ENCODE measurements around the gene MCTP1. TPM values are rescaled to one million over a fixed set of nuclear protein-coding genes. Genes with fewer than 3 reads are reported as not detected.

MCTP1 gene
- total and polyA plus RNA-seq, 2 of the 8 experiments (the other 6 are each of a cell fraction or from before 2014, with no cell fraction given) = 0.56 to 3.4 TPM

GRCh38 chr5:95057615-95058014 lies 227.3 kb downstream of the MCTP1 start:
- Histone ChIP-seq H4K91ac (replicated peaks; ENCODE audit: insufficient read length, low read length) (no peak overlapping the region), H4K8ac (ENCODE audit: extremely low read depth, insufficient read depth, low read length) (no peak overlapping the region), H2BK5ac (ENCODE audit: low read depth, low read length) (no peak overlapping the region), H3K36me3 (ENCODE audit: control insufficient read depth in 2 of 4, insufficient read depth in 4 of 4, low read length in 3 of 4) (no peaks in the 10 kb centered on the region), H3K27ac (ENCODE audit: low read depth, low read length) (no peak overlapping the region), H2BK120ac (replicated peaks; ENCODE audit: low read depth, low read length) (no peak overlapping the region), H3K79me2 (ENCODE audit: control insufficient read depth in 1 of 2, insufficient read depth in 2 of 2, low read length in 2 of 2) (no peaks in the 10 kb centered on the region), H3K4ac (replicated peaks; ENCODE audit: insufficient read length, low read depth, low read length) (no peak overlapping the region), H3K79me1 (ENCODE audit: low read depth, low read length) (no peaks in the 10 kb centered on the region), H3K23ac (ENCODE audit: insufficient read length) (no peak overlapping the region), H3K14ac (ENCODE audit: insufficient read length) (no peak overlapping the region), H3K9ac (replicated peaks in 1 of 4; ENCODE audit: extremely low read depth in 1 of 4, low read depth in 3 of 4, low read length in 3 of 4) (no peak overlapping the region), H3K18ac (ENCODE audit: extremely low read depth, low read length) (no peak overlapping the region), H3K4me2 (ENCODE audit: insufficient read depth in 1 of 2, low read depth in 2 of 2, low read length in 2 of 2) (no peak overlapping the region; a peak in 1 of 4 replicates), H2BK15ac (ENCODE audit: low read length) (no peak overlapping the region), H3K56ac (replicated peaks; ENCODE audit: insufficient read length, low read depth, low read length) (no peak overlapping the region), H2BK20ac (ENCODE audit: low read length) (no peak overlapping the region), H3K23me2 (ENCODE audit: low read depth, low read length) (no peaks in the 10 kb centered on the region), H2AFZ (ENCODE audit: low read length) (0 out of 2 replicates have a peak overlapping the region, but pooled peaks have one; percentile 40), H4K20me1 (replicated peaks in 1 of 2; ENCODE audit: control insufficient read depth in 1 of 2, insufficient read depth in 2 of 2, low read length in 2 of 2) (no peaks in the 10 kb centered on the region), H3K4me3 (ENCODE audit: extremely low read depth in 1 of 4, insufficient read depth in 2 of 4, low read depth in 3 of 4, low read length in 4 of 4) (no peak overlapping the region), H4K5ac (ENCODE audit: insufficient read length, low read depth, low read length) (no peak overlapping the region), H3K4me1 (replicated peaks in 1 of 4; ENCODE audit: control insufficient read depth in 3 of 4, insufficient read depth in 4 of 4, low read length in 3 of 4) (peaks cover 0 to 2% (median 0%) of the 10 kb centered on the region in 4 experiments; a peak in 1 of 7 replicates), H2BK12ac (ENCODE audit: low read depth, low read length) (no peak overlapping the region), H3K9me3 (ENCODE audit: insufficient read depth in 2 of 2, low read depth in 1 of 2, low read length in 1 of 2) (no peaks in the 10 kb centered on the region), H3K27me3 (replicated peaks in 1 of 4; ENCODE audit: control insufficient read depth in 3 of 4, extremely low read depth in 1 of 4, insufficient read depth in 3 of 4, low read length in 3 of 4) (no peaks in the 10 kb centered on the region), H2AK5ac (ENCODE audit: low read depth, low read length) (no peak overlapping the region)
- ChIA-PET CTCF (ENCODE audit: partially characterized antibody) (interaction anchor here (0.8 kb wide), 1 partner anchor 10 kb away, joined by 3 read pairs; no protein-coding TSS in a partner anchor), POLR2A (ENCODE audit: partially characterized antibody) (no interaction called here)
- no peak for TF ChIP-seq FOSL1 (IDR thresholded peaks at IDR 0.05; ENCODE audit: insufficient read depth, low read depth, low read length)
- TF ChIP-seq RFX5 (IDR thresholded peaks at IDR 0.05; ENCODE audit: borderline replicate concordance, low read depth, low read length) = no peak
- TF ChIP-seq ASH2L (IDR thresholded peaks at IDR 0.05; ENCODE audit: low read length) = no peak
- no peak for TF ChIP-seq SP4 (IDR thresholded peaks at IDR 0.05; ENCODE audit: low read length)
- no peak for TF ChIP-seq TCF12 (IDR thresholded peaks at IDR 0.05; ENCODE audit: low read depth, low read length)
- TF ChIP-seq GTF2F1 (IDR thresholded peaks at IDR 0.05; ENCODE audit: borderline replicate concordance, low read depth, low read length) = no peak
- no peak for TF ChIP-seq SP2 (IDR thresholded peaks at IDR 0.05; ENCODE audit: low read length)
- no peak for TF ChIP-seq CTCF (IDR thresholded peaks at IDR 0.05; ENCODE audit: control extremely low read depth in 1 of 3, insufficient read depth in 1 of 3, low read depth in 1 of 3, low read length in 3 of 3)
- TF ChIP-seq EP300 (IDR thresholded peaks at IDR 0.05; ENCODE audit: borderline replicate concordance in 1 of 2, low read depth in 2 of 2, low read length in 2 of 2) = no peak
- no peak for TF ChIP-seq BRCA1 (IDR thresholded peaks at IDR 0.05; ENCODE audit: low read depth, low read length)
- no peak for TF ChIP-seq KDM1A (IDR thresholded peaks at IDR 0.05; ENCODE audit: borderline replicate concordance, low read length)
- 89% methylated on average over 5 of the region's 5 CpGs; no CpG with 5 or more reads in 1 of the 2 experiments for WGBS, 2 experiments (ENCODE audit: extremely low coverage in 1 of 2, insufficient coverage in 1 of 2, insufficient read length in 1 of 2, insufficient replicate concordance in 2 of 2, low coverage in 1 of 2, low lambda C conversion rate in 2 of 2, missing lambda C conversion rate in 1 of 2)
- FAIRE-seq = no peak
- DNase-seq (ENCODE audit: low read depth in 1 of 2, low spot score in 2 of 2) = no peak

Measured in H1 (cell line).